IPS DF 6.9 (cell line): Measurements from ENCODE around the gene RNF213.
A peak's percentile ranks its signal among the peaks of the same experiment; 100 is the strongest.

Experiments
- DNase-seq: peaks from one replicate; pipeline ENCODE4 v3.0.0-alpha.2; 2013; ENCODE audit warnings: low read depth, low spot score
- H3K27ac ChIP-seq: one replicate; pipeline ENCODE4 v1.5.1; 2013; ENCODE audit warnings: low read length, control low read depth
- H3K27me3 ChIP-seq: 2 replicates; pipeline ENCODE4 v1.6.1; 2013; ENCODE audit warnings: mild to moderate bottlenecking, low read length; ENCODE audit not compliant: control insufficient read depth, insufficient read depth
- H3K36me3 ChIP-seq: 2 replicates; pipeline ENCODE4 v1.6.1; 2013; ENCODE audit warnings: low read length; ENCODE audit not compliant: control insufficient read depth, insufficient read depth
- H3K4me1 ChIP-seq: 2 replicates; pipeline ENCODE4 v1.6.1; 2013; ENCODE audit warnings: low read length; ENCODE audit not compliant: control insufficient read depth, insufficient read depth
- H3K4me3 ChIP-seq: 2 replicates; pipeline ENCODE4 v1.5.1; 2013; ENCODE audit warnings: mild to moderate bottlenecking, low read length
- H3K9me3 ChIP-seq: 2 replicates; pipeline ENCODE4 v1.6.1; 2013; ENCODE audit warnings: low read length, inconsistent platforms; ENCODE audit not compliant: control insufficient read depth, insufficient read depth
- WGBS: extraction: QIAGEN DNeasy Blood & Tissue Kit; methylation state at CpG from one replicate; pipeline ENCODE4 v1.1.7; 2013; ENCODE audit warnings: mixed read lengths, missing lambda C conversion rate; ENCODE audit not compliant: insufficient read length, insufficient coverage; 5-methylcytosine and 5-hydroxymethylcytosine counted together

Gene RNF213

GRCh38 chr17:80415626-80416137 is 155.0 kb downstream of the RNF213 start:
- H3K36me3 ChIP-seq, result no peaks in the 10 kb centered on the region; the same call in 1 of the 2 replicates
- no peak overlapping the region for H3K27ac ChIP-seq
- no peak for DNase-seq
- H3K9me3 ChIP-seq, result no peaks in the 10 kb centered on the region
- H3K4me1 ChIP-seq, result no peaks in the 10 kb centered on the region
- peak overlapping the region; percentile 92 for H3K4me3 ChIP-seq
- WGBS, result no CpG with 5 or more reads among the region's 39 CpGs
- H3K27me3 ChIP-seq, result peaks cover 2% of the 10 kb centered on the region; the same call in 1 of the 2 replicates

GRCh38 chr17:80416260-80416939 is 155.7 kb downstream of the RNF213 start:
- peaks cover 2% of the 10 kb centered on the region; the same call in 1 of the 2 replicates for H3K27me3 ChIP-seq
- no peak overlapping the region for H3K27ac ChIP-seq
- H3K4me3 ChIP-seq, result no peak overlapping the region
- DNase-seq, result no peak
- WGBS, result no CpG with 5 or more reads among the region's 7 CpGs
- no peaks in the 10 kb centered on the region for H3K4me1 ChIP-seq
- no peaks in the 10 kb centered on the region for H3K9me3 ChIP-seq
- H3K36me3 ChIP-seq, result no peaks in the 10 kb centered on the region; the same call in 1 of the 2 replicates

- H3K27ac ChIP-seq, result no peak overlapping the region
- H3K9me3 ChIP-seq, result no peaks in the 10 kb centered on the region
- H3K27me3 ChIP-seq, result peaks cover 2% of the 10 kb centered on the region; the same call in 1 of the 2 replicates
- no peaks in the 10 kb centered on the region for H3K4me1 ChIP-seq
- no CpG with 5 or more reads among the region's 6 CpGs for WGBS
- H3K4me3 ChIP-seq, result no peak overlapping the region
- no peak for DNase-seq
- H3K36me3 ChIP-seq, result no peaks in the 10 kb centered on the region; the same call in 1 of the 2 replicates
Measured at GRCh38 chr17:80416940-80417293, 156.3 kb downstream of the RNF213 start.

GRCh38 chr17:80418589-80418988 is 157.9 kb downstream of the RNF213 start:
- H3K9me3 ChIP-seq, result no peaks in the 10 kb centered on the region
- H3K36me3 ChIP-seq, result no peaks in the 10 kb centered on the region; the same call in 1 of the 2 replicates
- DNase-seq, result no peak
- no CpG with 5 or more reads among the region's 11 CpGs for WGBS
- no peak overlapping the region for H3K27ac ChIP-seq
- H3K4me1 ChIP-seq, result no peaks in the 10 kb centered on the region
- H3K27me3 ChIP-seq, result peaks cover 2% of the 10 kb centered on the region; the same call in 1 of the 2 replicates
- no peak overlapping the region for H3K4me3 ChIP-seq

GRCh38 chr17:80419255-80419654 is 158.6 kb downstream of the RNF213 start:
- Histone ChIP-seq H3K4me1 (no peaks in the 10 kb centered on the region), H3K9me3 (no peaks in the 10 kb centered on the region), H3K27ac (no peak overlapping the region), H3K36me3 (no peaks in the 10 kb centered on the region; the same call in 1 of the 2 replicates), H3K27me3 (no peaks in the 10 kb centered on the region; the same call in 1 of the 2 replicates), H3K4me3 (no peak overlapping the region)
- no CpG with 5 or more reads among the region's 11 CpGs for WGBS
- no peak for DNase-seq

- H3K27ac ChIP-seq, result no peak overlapping the region
- DNase-seq, result no peak
- no peaks in the 10 kb centered on the region for H3K9me3 ChIP-seq
- no CpG with 5 or more reads among the region's 20 CpGs for WGBS
- H3K36me3 ChIP-seq, result no peaks in the 10 kb centered on the region
- H3K27me3 ChIP-seq, result no peaks in the 10 kb centered on the region
- no peak overlapping the region for H3K4me3 ChIP-seq
- H3K4me1 ChIP-seq, result no peaks in the 10 kb centered on the region
Measured at GRCh38 chr17:80421381-80422090, 160.9 kb downstream of the RNF213 start.

GRCh38 chr17:80422276-80422675 is 161.6 kb downstream of the RNF213 start:
- no peaks in the 10 kb centered on the region for H3K9me3 ChIP-seq
- peaks cover 2% of the 10 kb centered on the region; the same call in 1 of the 2 replicates for H3K4me1 ChIP-seq
- no peaks in the 10 kb centered on the region for H3K27me3 ChIP-seq
- H3K4me3 ChIP-seq, result no peak overlapping the region
- no peak for DNase-seq
- no peak overlapping the region for H3K27ac ChIP-seq
- no peaks in the 10 kb centered on the region for H3K36me3 ChIP-seq
- no CpG with 5 or more reads among the region's 18 CpGs for WGBS

GRCh38 chr17:80422981-80423380 is 162.3 kb downstream of the RNF213 start:
- no peaks in the 10 kb centered on the region for H3K36me3 ChIP-seq
- no CpG with 5 or more reads among the region's 20 CpGs for WGBS
- no peaks in the 10 kb centered on the region for H3K9me3 ChIP-seq
- no peak for DNase-seq
- H3K27ac ChIP-seq, result no peak overlapping the region
- H3K4me1 ChIP-seq, result peaks cover 2% of the 10 kb centered on the region; the same call in 1 of the 2 replicates
- no peaks in the 10 kb centered on the region for H3K27me3 ChIP-seq
- no peak overlapping the region for H3K4me3 ChIP-seq

GRCh38 chr17:80423536-80424225 is 163.0 kb downstream of the RNF213 start:
- no peaks in the 10 kb centered on the region for H3K27me3 ChIP-seq
- peaks cover 2% of the 10 kb centered on the region; the same call in 1 of the 2 replicates for H3K4me1 ChIP-seq
- no peaks in the 10 kb centered on the region for H3K36me3 ChIP-seq
- H3K9me3 ChIP-seq, result no peaks in the 10 kb centered on the region
- no peak for DNase-seq
- no peak overlapping the region for H3K27ac ChIP-seq
- H3K4me3 ChIP-seq, result no peak overlapping the region
- no CpG with 5 or more reads among the region's 13 CpGs for WGBS

- no CpG with 5 or more reads among the region's 8 CpGs for WGBS
- H3K4me3 ChIP-seq, result no peak overlapping the region
- DNase-seq, result no peak
- H3K27ac ChIP-seq, result no peak overlapping the region
- no peaks in the 10 kb centered on the region for H3K36me3 ChIP-seq
- H3K9me3 ChIP-seq, result no peaks in the 10 kb centered on the region
- no peaks in the 10 kb centered on the region for H3K27me3 ChIP-seq
- peaks cover 2% of the 10 kb centered on the region; the same call in 1 of the 2 replicates for H3K4me1 ChIP-seq
Measured at GRCh38 chr17:80424261-80424660, 163.6 kb downstream of the RNF213 start.
